K562 (cell line): ENCODE data around the gene ELP5. TPM values are rescaled to one million over a fixed set of nuclear protein-coding genes. Genes with fewer than 3 reads are reported as not detected.

Experiments used
- ATAC-seq: fragments of 200-7000 bp; cut with Tn5 transposase; 3 replicates; pipeline ENCODE4 v1.9.1; 2020; ENCODE audit warnings: moderate library complexity
- BruUV-seq: library from RNA; stranded (reverse); fragments of 400-500 nt; replicated peaks from 2 replicates; lab custom pipeline; 2021; lab: Mats Ljungman, UMichigan
- CTCF ChIA-PET: fragments of 300-600 bp; formaldehyde crosslinking; extraction: SDS; loops from one replicate; lab custom pipeline; 2021; ENCODE audit warnings: low intra/inter-chr PET ratio; lab: Yijun Ruan, JAX
- POLR2A ChIA-PET: fragments of 300-600, 350-650 bp; sonication (Branson Sonifier 250); formaldehyde crosslinking; extraction: SDS; loops from one replicate; lab custom pipeline; 2021; ENCODE audit warnings: antibody characterized with exemption, inconsistent platforms; lab: Yijun Ruan, JAX
- DNase-seq, 4 experiments: peaks; one replicate each; pipeline versions ENCODE4 v3.0.0 to v3.0.0-alpha.2; 2011 to 2018; ENCODE audit warnings: low spot score in 3 of 4, mixed read lengths in 3 of 4; ENCODE audit errors: extremely low read depth in 1 of 4
- FAIRE-seq: peaks from 2 replicates; lab custom pipeline; 2011; peaks lifted over from hg19 to GRCh38; lab: Jason Lieb, UNC
- H2AFZ ChIP-seq: 2 replicates; pipeline ENCODE4 v1.6.0; 2011; ENCODE audit warnings: low read depth, low read length, control low read depth, inconsistent platforms
- H3K27ac ChIP-seq: fragments of 200-600 bp; 3 replicates; pipeline ENCODE4 v1.8.0; 2011; ENCODE audit warnings: low read depth, mild to moderate bottlenecking, control low read depth, inconsistent platforms, low read length, moderate library complexity, mixed read lengths; ENCODE audit errors: extremely low read depth
- H3K27me3 ChIP-seq, 2 experiments: fragments of 300-600 bp in 1 of 2; 2 replicates in 1 of 2; 3 replicates in 1 of 2; pipeline versions ENCODE4 v1.6.0 to v1.8.0; 2011; ENCODE audit warnings: inconsistent platforms in 2 of 2, low read length in 2 of 2, mild to moderate bottlenecking in 1 of 2, mixed read lengths in 1 of 2, moderate library complexity in 1 of 2; ENCODE audit not compliant: control insufficient read depth in 2 of 2, insufficient read depth in 2 of 2
- H3K36me3 ChIP-seq: fragments of 300-600 bp; 3 replicates; pipeline ENCODE4 v1.8.0; 2011; ENCODE audit warnings: mild to moderate bottlenecking, low read length, inconsistent platforms; ENCODE audit not compliant: control insufficient read depth, insufficient read depth
- H3K4me1 ChIP-seq, 2 experiments: fragments of 200-600 bp in 1 of 2; replicated peaks in 1 of 2; 2 replicates in 1 of 2; 3 replicates in 1 of 2; pipeline versions ENCODE4 v1.5.1 to v1.8.0; 2011; ENCODE audit warnings: inconsistent platforms in 2 of 2, low read length in 2 of 2, mild to moderate bottlenecking in 1 of 2, mixed read lengths in 1 of 2, moderate library complexity in 1 of 2; ENCODE audit not compliant: control insufficient read depth in 2 of 2, insufficient read depth in 2 of 2
- H3K4me2 ChIP-seq: 2 replicates; pipeline ENCODE4 v1.6.1; 2011; ENCODE audit warnings: low read length, control low read depth, inconsistent platforms, mixed read lengths; ENCODE audit not compliant: insufficient read depth
- H3K4me3 ChIP-seq: fragments of 200-600 bp; sonication (generic), shearing (Covaris generic); 2 replicates; pipeline ENCODE4 v1.5.1; 2016; ENCODE audit warnings: control low read depth, inconsistent platforms
- H3K79me2 ChIP-seq: fragments of 200-600 bp; 3 replicates; pipeline ENCODE4 v1.8.0; 2011; ENCODE audit warnings: low read length, inconsistent platforms; ENCODE audit not compliant: control insufficient read depth, insufficient read depth
- H3K9ac ChIP-seq, 2 experiments: 2 replicates each; pipeline versions ENCODE4 v1.6.0 to v1.6.1; 2011; ENCODE audit warnings: low read depth in 2 of 2, low read length in 2 of 2, control low read depth in 1 of 2, inconsistent platforms in 1 of 2, mild to moderate bottlenecking in 1 of 2, mixed read lengths in 1 of 2; ENCODE audit not compliant: insufficient read depth in 1 of 2
- H3K9me1 ChIP-seq: one replicate; pipeline ENCODE4 v1.6.0; 2011; ENCODE audit warnings: inconsistent platforms, mild to moderate bottlenecking, low read length, moderate library complexity; ENCODE audit not compliant: control insufficient read depth, insufficient read depth
- H3K9me3 ChIP-seq: replicated peaks from 2 replicates; pipeline ENCODE4 v1.5.1; 2011; ENCODE audit warnings: low read depth, low read length, inconsistent platforms; ENCODE audit not compliant: control insufficient read depth, insufficient read depth
- H4K20me1 ChIP-seq: replicated peaks from 2 replicates; pipeline ENCODE4 v1.6.1; 2011; ENCODE audit warnings: low read length, inconsistent platforms, mixed read lengths; ENCODE audit not compliant: control insufficient read depth, insufficient read depth
- ARID3B ChIP-seq: fragments of 250-450 bp; sonication (Bioruptor Pico); IDR thresholded peaks from 2 replicates; pipeline ENCODE4 v1.4.0; 2020; ENCODE audit warnings: borderline replicate concordance
- BRF2 ChIP-seq: IDR thresholded peaks from 3 replicates; pipeline ENCODE4 v1.6.1; 2011; ENCODE audit warnings: borderline replicate concordance, mild to moderate bottlenecking; ENCODE audit not compliant: insufficient read length, insufficient read depth
- COPS2 ChIP-seq: fragments of 450-650 bp; conservative IDR thresholded peaks from 2 replicates; pipeline ENCODE4 v1.6.1; 2016; ENCODE audit warnings: mild to moderate bottlenecking, moderate library complexity
- FOXP1 ChIP-seq: sonication (generic); formaldehyde crosslinking; IDR thresholded peaks from 2 replicates; pipeline ENCODE4 v1.8.0; 2022; ENCODE audit warnings: mild to moderate bottlenecking, missing genetic modification reagents
- IRF9 ChIP-seq: fragments of 450-650 bp; IDR thresholded peaks from 2 replicates; pipeline ENCODE4 v1.6.1; 2016; ENCODE audit warnings: missing biosample characterization, missing genetic modification characterization
- PTBP1 ChIP-seq: fragments of 200-400 bp; formaldehyde crosslinking; IDR thresholded peaks from 2 replicates; pipeline ENCODE4 v1.6.1; 2017; ENCODE audit warnings: low read depth, low read length
- TARDBP ChIP-seq: fragments of 450-650 bp; IDR thresholded peaks from 2 replicates; pipeline ENCODE4 v1.6.1; 2016
- ZFP36 ChIP-seq: fragments of 150-350 bp; IDR thresholded peaks from 2 replicates; pipeline ENCODE4 v1.6.1; 2018; ENCODE audit warnings: low read length, low read depth; ENCODE audit not compliant: partially characterized antibody
- ZNF707 ChIP-seq: fragments of 250-450 bp; sonication (Bioruptor Pico); conservative IDR thresholded peaks from 2 replicates; pipeline ENCODE4 v1.8.0; 2022; ENCODE audit warnings: inconsistent platforms, mild to moderate bottlenecking, moderate library complexity
- WGBS: fragments of 100-300 bp; shearing (Covaris generic); methylation state at CpG from one replicate; pipeline ENCODE4 v1.1.6; 2016; ENCODE audit warnings: low coverage, mixed read lengths; ENCODE audit not compliant: insufficient coverage; ENCODE audit errors: missing lambda C conversion rate; 5-methylcytosine and 5-hydroxymethylcytosine counted together
- in situ Hi-C: fragments of 300-500 bp; cut with MboI; formaldehyde crosslinking; loops from 4 replicates; pipeline ENCODE4 v1.15.0; 2018; ENCODE audit warnings: inconsistent platforms, mixed read lengths
- intact Hi-C: fragments of 100-400 bp; cut with micrococcal nuclease; formaldehyde crosslinking; loops from 2 replicates; pipeline ENCODE4 v1.14.2; 2022
- polyA plus RNA-seq, 8 experiments: library from polyadenylated mRNA; depleted of rRNA in 4 of 8; stranded (reverse) in 5 of 8; unstranded in 3 of 8; fragments of >200 nt; fragmentation: Nextera tagmentation in 2 of 8; fragmentation: Illumina TruSeq in 1 of 8; extraction: Ambion mirVana in 2 of 8; extraction: Trizol in 1 of 8; gene quantifications; 2 replicates each; pipeline versions ENCODE4 v1.2.1 to v1.2.3, GENCODE V29; 2011 to 2014; ENCODE audit warnings: inconsistent platforms in 1 of 8, missing spikeins in 1 of 8
- total RNA-seq, 7 experiments: library from RNA; depleted of rRNA in 6 of 7; stranded (reverse); fragments of >200 nt in 6 of 7; fragmentation: Illumina TruSeq in 2 of 7; extraction: Trizol in 2 of 7; gene quantifications; 2 replicates each; pipeline versions ENCODE4 v1.2.1 to v1.2.3, GENCODE V29; 2011 to 2021; ENCODE audit warnings: low replicate concordance in 1 of 7

Gene ELP5
- total and polyA plus RNA-seq, 9 of the 15 experiments (the other 6 are each of a cell fraction or from before 2014, with no cell fraction given), result 25.7 to 77.9 (median 52.9) TPM

- TF ChIP-seq BRF2, result no peak
- no peak for TF ChIP-seq PTBP1
- no peak for TF ChIP-seq FOXP1 (CRISPR knock-in tag)
Observed at GRCh38 chr17:7266784-7267183, 14.8 kb downstream of the ELP5 start (continued).

- FAIRE-seq (no peak), ATAC-seq (no peak), DNase-seq (no peak)
- in situ Hi-C loops (no loop called here), intact Hi-C loops (no loop called here)
- Histone ChIP-seq H3K9ac (no peak overlapping the region), H3K9me1 (no peaks in the 10 kb centered on the region), H2AFZ (no peak overlapping the region), H3K27ac (no peak overlapping the region), H3K9me3 (no peaks in the 10 kb centered on the region), H3K4me1 (peaks cover 15 to 40% of the 10 kb centered on the region in 2 experiments; a peak in 4 of 5 replicates), H3K4me2 (no peak overlapping the region), H3K27me3 (no peaks in the 10 kb centered on the region), H3K36me3 (no peaks in the 10 kb centered on the region), H4K20me1 (no peaks in the 10 kb centered on the region; the same call in 1 of the 2 replicates), H3K4me3 (no peak overlapping the region), H3K79me2 (no peaks in the 10 kb centered on the region; the same call in 2 of the 3 replicates)
- CTCF ChIA-PET, result interaction anchor here (1.0 to 2.3 kb wide), 2 partner anchors 17 to 35 kb away, joined by 3 to 19 read pairs; no protein-coding TSS in a partner anchor
- no TSS peak for BruUV-seq
- TF ChIP-seq ZFP36, result no peak
- TF ChIP-seq IRF9 (tag), result no peak
- no peak for TF ChIP-seq ARID3B (CRISPR knock-in tag)
- TF ChIP-seq COPS2, result no peak
- no peak for TF ChIP-seq ZNF707
- TF ChIP-seq TARDBP, result no peak
- POLR2A ChIA-PET, result interaction anchor here (0.8 to 0.9 kb wide), 2 partner anchors 45 to 58 kb away, joined by 3 to 4 read pairs; partner anchors contain the start of gene DVL2
- 52% methylated on average over 8 of the region's 8 CpGs for WGBS
Observed at GRCh38 chr17:7279448-7279847, 27.4 kb downstream of the ELP5 start.
